NCI-H510A (cell line): Measurements from ENCODE around the gene CCSER1.
"Not testable (repeated sequence)": the region's sequence is repeated elsewhere in the genome, so short reads cannot be mapped to it uniquely, and the experiment has no call there.

Experiments
- DNase-seq: peaks from one replicate; lab custom pipeline; 2025; lab: John Stamatoyannopoulos, UW

Gene CCSER1

GRCh38 chr4:90299373-90299772 lies 172.2 kb downstream of the CCSER1 start:
- no peak for DNase-seq

- DNase-seq, result no peak
Measured at GRCh38 chr4:90306810-90307209, 179.6 kb downstream of the CCSER1 start.

GRCh38 chr4:90317140-90317539 lies 189.9 kb downstream of the CCSER1 start:
- DNase-seq, result not testable (repeated sequence)

GRCh38 chr4:90317785-90318184 lies 190.6 kb downstream of the CCSER1 start:
- no peak for DNase-seq

GRCh38 chr4:90318193-90318592 lies 191.0 kb downstream of the CCSER1 start:
- no peak for DNase-seq

- DNase-seq, result no peak
Measured at GRCh38 chr4:90328558-90328957, 201.4 kb downstream of the CCSER1 start.

GRCh38 chr4:90330546-90330945 lies 203.4 kb downstream of the CCSER1 start:
- no peak for DNase-seq

- no peak for DNase-seq
Measured at GRCh38 chr4:90345549-90346215, 218.5 kb downstream of the CCSER1 start.

- DNase-seq, result no peak
Measured at GRCh38 chr4:90349636-90350035, 222.4 kb downstream of the CCSER1 start.

- peak; percentile 16 for DNase-seq
Measured at GRCh38 chr4:90357117-90357710, 230.0 kb downstream of the CCSER1 start.

- DNase-seq, result no peak
Measured at GRCh38 chr4:90375081-90375480, 247.9 kb downstream of the CCSER1 start.

GRCh38 chr4:90393215-90393614 lies 266.0 kb downstream of the CCSER1 start:
- no peak for DNase-seq

GRCh38 chr4:90403781-90404180 lies 276.6 kb downstream of the CCSER1 start:
- DNase-seq, result no peak

GRCh38 chr4:90407897-90408296 lies 280.7 kb downstream of the CCSER1 start:
- not testable (repeated sequence) for DNase-seq

GRCh38 chr4:90412786-90413185 lies 285.6 kb downstream of the CCSER1 start:
- DNase-seq, result not testable (repeated sequence)

GRCh38 chr4:90415116-90415515 lies 287.9 kb downstream of the CCSER1 start:
- DNase-seq, result no peak

- no peak for DNase-seq
Measured at GRCh38 chr4:90419124-90419711, 292.0 kb downstream of the CCSER1 start.

- no peak for DNase-seq
Measured at GRCh38 chr4:90421161-90421560, 294.0 kb downstream of the CCSER1 start.

GRCh38 chr4:90425893-90426292 lies 298.7 kb downstream of the CCSER1 start:
- DNase-seq, result no peak

- no peak for DNase-seq
Measured at GRCh38 chr4:90438522-90438921, 311.3 kb downstream of the CCSER1 start.

- DNase-seq, result no peak
Measured at GRCh38 chr4:90441770-90442169, 314.6 kb downstream of the CCSER1 start.

- DNase-seq, result no peak
Measured at GRCh38 chr4:90442619-90443018, 315.4 kb downstream of the CCSER1 start.

GRCh38 chr4:90443231-90443630 lies 316.0 kb downstream of the CCSER1 start:
- DNase-seq, result no peak

GRCh38 chr4:90444904-90445303 lies 317.7 kb downstream of the CCSER1 start:
- DNase-seq, result no peak
